Naive thymus-derived CD4-positive, alpha-beta T cell (primary cell): ENCODE data around the gene MKNK2. TPM values are rescaled to one million over a fixed set of nuclear protein-coding genes. Genes with fewer than 3 reads are reported as not detected.

Source experiments
- ATAC-seq: fragments of 150-1000 bp; cut with Tn5 transposase; 2 replicates; pipeline ENCODE4 v1.10.0; 2021; ENCODE audit warnings: mild to moderate bottlenecking, moderate library complexity
- CTCF ChIA-PET: fragments of 350-600 bp; sonication (Branson Sonifier 250); formaldehyde crosslinking; loops from one replicate; lab custom pipeline; 2021; ENCODE audit warnings: antibody characterized with exemption; lab: Charles Lee
- POLR2A ChIA-PET: fragments of 350-600 bp; sonication (Branson Sonifier 250); formaldehyde crosslinking; loops from one replicate; lab custom pipeline; 2021; ENCODE audit warnings: antibody characterized with exemption, inconsistent platforms; lab: Charles Lee
- DNase-seq, 9 donors: peaks; one replicate each; pipeline versions ENCODE4 v3.0.0 to v3.0.0-alpha.2; 2020 to 2022; ENCODE audit warnings: mixed read lengths in 1 of 9
- H3K27ac ChIP-seq: one replicate; pipeline ENCODE4 v1.7.0; 2013; ENCODE audit warnings: mild to moderate bottlenecking, low read depth, low read length, moderate library complexity
- H3K27me3 ChIP-seq, 2 donors: one replicate each; pipeline ENCODE4 v1.7.0; 2013; ENCODE audit warnings: low read length in 2 of 2, mild to moderate bottlenecking in 2 of 2, moderate library complexity in 2 of 2; ENCODE audit not compliant: control insufficient read depth in 2 of 2, insufficient read depth in 2 of 2
- H3K36me3 ChIP-seq, 3 experiments: 1 replicate in 2 of 3; 2 replicates in 1 of 3; pipeline ENCODE4 v1.7.0; 2013; ENCODE audit warnings: low read length in 3 of 3, mild to moderate bottlenecking in 3 of 3, moderate library complexity in 1 of 3; ENCODE audit not compliant: insufficient read depth in 3 of 3, control insufficient read depth in 2 of 3
- H3K4me1 ChIP-seq, 2 donors: one replicate each; pipeline ENCODE4 v1.7.0; 2013; ENCODE audit warnings: low read length in 2 of 2, mild to moderate bottlenecking in 2 of 2, moderate library complexity in 1 of 2; ENCODE audit not compliant: control insufficient read depth in 2 of 2, insufficient read depth in 2 of 2
- H3K4me3 ChIP-seq: 2 replicates; pipeline ENCODE4 v1.7.0; 2013; ENCODE audit warnings: mild to moderate bottlenecking, low read length
- H3K9me3 ChIP-seq, 3 experiments: 1 replicate in 2 of 3; 2 replicates in 1 of 3; pipeline ENCODE4 v1.7.0; 2013; ENCODE audit warnings: low read length in 3 of 3; ENCODE audit not compliant: control insufficient read depth in 2 of 3
- H3K27ac Mint-ChIP-seq, 9 donors: one replicate each; pipeline ENCODE4 v1.8.0; 2020 to 2022; ENCODE audit warnings: mixed read lengths in 9 of 9, mild to moderate bottlenecking in 8 of 9, moderate library complexity in 5 of 9, inconsistent platforms in 2 of 9
- H3K27me3 Mint-ChIP-seq, 5 donors: one replicate each; pipeline ENCODE4 v1.8.0; 2021 to 2022; ENCODE audit warnings: mixed read lengths in 5 of 5, mild to moderate bottlenecking in 1 of 5
- H3K36me3 Mint-ChIP-seq, 5 donors: one replicate each; pipeline ENCODE4 v1.8.0; 2020 to 2022; ENCODE audit warnings: mixed read lengths in 5 of 5, mild to moderate bottlenecking in 3 of 5, inconsistent platforms in 1 of 5
- H3K4me1 Mint-ChIP-seq, 7 donors: one replicate each; pipeline ENCODE4 v1.8.0; 2020 to 2022; ENCODE audit warnings: mixed read lengths in 7 of 7, mild to moderate bottlenecking in 3 of 7, inconsistent platforms in 1 of 7
- H3K4me3 Mint-ChIP-seq, 10 donors: one replicate each; pipeline ENCODE4 v1.8.0; 2020 to 2022; ENCODE audit warnings: mild to moderate bottlenecking in 10 of 10, mixed read lengths in 10 of 10, moderate library complexity in 6 of 10, inconsistent platforms in 2 of 10
- H3K9me3 Mint-ChIP-seq, 11 donors: one replicate each; pipeline ENCODE4 v1.8.0; 2020 to 2022; ENCODE audit warnings: mixed read lengths in 11 of 11, mild to moderate bottlenecking in 4 of 11, inconsistent platforms in 1 of 11, moderate library complexity in 1 of 11
- intact Hi-C, 2 donors: fragments of 100-400 bp; cut with micrococcal nuclease; formaldehyde crosslinking; loops; one replicate each; pipeline ENCODE4 v1.15.1; 2023
- polyA plus RNA-seq, 2 donors: library from polyadenylated mRNA; unstranded; fragments of 300-500 nt; fragmentation: Illumina TruSeq; gene quantifications; one replicate each; pipeline ENCODE4 v1.2.3, GENCODE V29; 2021
- total RNA-seq, 6 experiments: library from RNA in 5 of 6; stranded (reverse) in 5 of 6; gene quantifications; 1 replicate in 5 of 6; 2 replicates in 1 of 6; pipeline ENCODE4 v1.2.3 and lab custom pipeline; 2021 to 2026

The MKNK2 gene
- total RNA-seq (100 to 1,000 TPM; 190 to 347 (median 238) TPM), polyA plus RNA-seq (10 to 100 TPM; 28.8 to 52.9 TPM), total RNA-seq (lab: John Stamatoyannopoulos, UW) (516 reads per million, percentile 98 among the genes with 10 or more reads in this experiment)

- peak within 1 kb of the TSS; percentile 90 for H3K27ac ChIP-seq
- ChIA-PET POLR2A (interaction anchor here (0.6 to 2.7 kb wide), 17 partner anchors 10 to 426 kb away, joined by 3 to 42 read pairs (median 6); partner anchors contain the start of gene MOB3A), CTCF (interaction anchor here (1.2 to 2.0 kb wide), 3 partner anchors 9 to 46 kb away, joined by 3 to 8 read pairs (median 6); partner anchors contain the start of gene IZUMO4)
- intact Hi-C loops = loop anchor here (1.0 to 5.0 kb wide), 11 partner anchors 9 to 189 kb away; partner anchors contain the start of genes AP3D1 (in 1 of the 2), IZUMO4 (in 1 of the 2), KLF16 (in 1 of the 2) and MOB3A (in 1 of the 2)
- peak within 1 kb of the TSS; percentile 83 to 90 (median 86) for H3K4me3 Mint-ChIP-seq
- no peaks in the 10 kb centered on the region for H3K27me3 ChIP-seq
- H3K36me3 Mint-ChIP-seq = peaks cover 0 to 4% (median 0%) of the 10 kb centered on the region in 5 donors
- peak within 1 kb of the TSS; percentile 87 to 96 (median 94) for H3K27ac Mint-ChIP-seq
- peaks cover 0 to 39% (median 9%) of the 10 kb centered on the region in 3 experiments for H3K36me3 ChIP-seq
- DNase-seq = peak; percentile 89 to 100 (median 94)
- no peaks in the 10 kb centered on the region for H3K9me3 ChIP-seq
- no peaks in the 10 kb centered on the region for H3K27me3 Mint-ChIP-seq
- H3K4me1 Mint-ChIP-seq = peaks cover 9 to 57% (median 30%) of the 10 kb centered on the region in 7 donors
- ATAC-seq = peak; percentile 91
- H3K4me3 ChIP-seq = peak within 1 kb of the TSS; percentile 98
- H3K4me1 ChIP-seq = peaks cover 45 to 58% of the 10 kb centered on the region in 2 donors
- H3K9me3 Mint-ChIP-seq = no peaks in the 10 kb centered on the region
These were observed at the start of gene MKNK2 for GRCh38 chr19:2050991-2051772. Gene MKNK2 (minus strand): TSS chr19:2051244. CDS start chr19:2050851, 393 bp downstream.

- H3K36me3 Mint-ChIP-seq = peaks cover 11 to 27% (median 23%) of the 10 kb centered on the region in 5 donors
- intact Hi-C loops = no loop called here
- Histone ChIP-seq H3K27ac (no peak overlapping the region), H3K36me3 (peaks cover 0 to 52% (median 6%) of the 10 kb centered on the region in 3 experiments), H3K4me3 (no peak overlapping the region), H3K27me3 (no peaks in the 10 kb centered on the region), H3K9me3 (peaks cover 0 to 4% (median 0%) of the 10 kb centered on the region in 3 experiments), H3K4me1 (peaks cover 5 to 8% of the 10 kb centered on the region in 2 donors)
- no peak overlapping the region for H3K27ac Mint-ChIP-seq
- H3K9me3 Mint-ChIP-seq = peaks cover 0 to 16% (median 2%) of the 10 kb centered on the region in 11 donors
- peaks cover 0 to 14% (median 4%) of the 10 kb centered on the region in 7 donors for H3K4me1 Mint-ChIP-seq
- no peak for ATAC-seq
- POLR2A ChIA-PET = no interaction called here
- H3K27me3 Mint-ChIP-seq = no peaks in the 10 kb centered on the region
- DNase-seq = no peak
- CTCF ChIA-PET = no interaction called here
- no peak overlapping the region for H3K4me3 Mint-ChIP-seq
These were observed 49.6 kb upstream of the MKNK2 start for GRCh38 chr19:2100719-2101061.

GRCh38 chr19:2099937-2100718 is 49.1 kb upstream of the MKNK2 start:
- no peaks in the 10 kb centered on the region for H3K27me3 ChIP-seq
- CTCF ChIA-PET = no interaction called here
- H3K4me1 ChIP-seq = peaks cover 6 to 8% of the 10 kb centered on the region in 2 donors
- Mint-ChIP-seq H3K27ac (no peak overlapping the region), H3K4me3 (no peak overlapping the region), H3K27me3 (no peaks in the 10 kb centered on the region), H3K9me3 (peaks cover 0 to 11% (median 2%) of the 10 kb centered on the region in 11 donors), H3K4me1 (peaks cover 0 to 15% (median 4%) of the 10 kb centered on the region in 7 donors), H3K36me3 (peaks cover 7 to 24% (median 17%) of the 10 kb centered on the region in 5 donors)
- ATAC-seq (no peak), DNase-seq (no peak)
- intact Hi-C loops = no loop called here
- H3K4me3 ChIP-seq = no peak overlapping the region
- no peaks in the 10 kb centered on the region for H3K9me3 ChIP-seq
- POLR2A ChIA-PET = no interaction called here
- H3K27ac ChIP-seq = no peak overlapping the region
- H3K36me3 ChIP-seq = peaks cover 0 to 46% (median 6%) of the 10 kb centered on the region in 3 experiments

GRCh38 chr19:2099054-2099501 is 48.0 kb upstream of the MKNK2 start:
- H3K4me1 Mint-ChIP-seq = peaks cover 7 to 22% (median 11%) of the 10 kb centered on the region in 7 donors
- CTCF ChIA-PET = interaction anchor here (0.6 kb wide), 1 partner anchor 175 kb away, joined by 3 read pairs; no protein-coding TSS in a partner anchor

GRCh38 chr19:2097886-2098327 is 46.9 kb upstream of the MKNK2 start:
- Histone ChIP-seq H3K27me3 (no peaks in the 10 kb centered on the region), H3K36me3 (peaks cover 4 to 29% (median 6%) of the 10 kb centered on the region in 3 experiments), H3K4me1 (peaks cover 13% of the 10 kb centered on the region in 2 donors), H3K27ac (peak overlapping the region; percentile 64), H3K4me3 (no peak overlapping the region), H3K9me3 (no peaks in the 10 kb centered on the region)
- Mint-ChIP-seq H3K9me3 (peaks cover 0 to 4% (median 0%) of the 10 kb centered on the region in 11 donors), H3K4me3 (peak overlapping the region in 7 of 10 donors; percentile 13 to 98 (median 92)), H3K36me3 (peaks cover 3 to 22% (median 4%) of the 10 kb centered on the region in 5 donors), H3K4me1 (peaks cover 15 to 26% (median 20%) of the 10 kb centered on the region in 7 donors), H3K27me3 (no peaks in the 10 kb centered on the region), H3K27ac (peak overlapping the region in 5 of 9 donors; percentile 2 to 91 (median 62))
- ChIA-PET CTCF (interaction anchor here (0.5 to 0.6 kb wide), 3 partner anchors 60 to 208 kb away, joined by 3 read pairs; no protein-coding TSS in a partner anchor), POLR2A (interaction anchor here (0.7 to 1.3 kb wide), 3 partner anchors 23 to 383 kb away, joined by 3 to 6 read pairs (median 3); no protein-coding TSS in a partner anchor)
- DNase-seq (no peak), ATAC-seq (no peak)
- intact Hi-C loops = loop anchor here in 1 of 2 donors (2.0 kb wide), 1 partner anchor 445 kb away; the partner anchor contains the start of gene TCF3

More at GRCh38 chr19:2099054-2099501, 48.0 kb upstream of the MKNK2 start:
- ATAC-seq = no peak
- H3K4me3 ChIP-seq = no peak overlapping the region
- POLR2A ChIA-PET = interaction anchor here (0.6 kb wide), 1 partner anchor 7 kb away, joined by 4 read pairs; no protein-coding TSS in a partner anchor
- H3K27me3 Mint-ChIP-seq = no peaks in the 10 kb centered on the region
- H3K4me3 Mint-ChIP-seq = no peak overlapping the region
- no peak for DNase-seq
- H3K9me3 Mint-ChIP-seq = peaks cover 0 to 5% (median 0%) of the 10 kb centered on the region in 11 donors
- H3K27ac Mint-ChIP-seq = no peak overlapping the region
- peak overlapping the region; percentile 26 for H3K27ac ChIP-seq
- peaks cover 0 to 38% (median 6%) of the 10 kb centered on the region in 3 experiments for H3K36me3 ChIP-seq
- H3K9me3 ChIP-seq = no peaks in the 10 kb centered on the region
- intact Hi-C loops = no loop called here
- peaks cover 8 to 13% of the 10 kb centered on the region in 2 donors for H3K4me1 ChIP-seq
- no peaks in the 10 kb centered on the region for H3K27me3 ChIP-seq
- peaks cover 4 to 25% (median 9%) of the 10 kb centered on the region in 5 donors for H3K36me3 Mint-ChIP-seq
